Stomach (tissue), 4 donors: ENCODE measurements around the gene POLR3F.

Source experiments
- EP300 ChIP-seq: sonication (generic); formaldehyde crosslinking; IDR thresholded peaks from one replicate; pipeline ENCODE4 v1.6.1; 2017; ENCODE audit warnings: antibody characterized with exemption
- POLR2A ChIP-seq, 4 donors: fragments of 450-650 bp; IDR thresholded peaks; one replicate each; pipeline ENCODE4 v1.6.1; 2016; ENCODE audit warnings: antibody characterized with exemption in 4 of 4, control low read depth in 2 of 4, mild to moderate bottlenecking in 1 of 4, moderate library complexity in 1 of 4
- POLR2AphosphoS5 ChIP-seq, 3 donors: sonication (generic); formaldehyde crosslinking; IDR thresholded peaks; one replicate each; pipeline ENCODE4 v1.6.1; 2016; ENCODE audit warnings: antibody characterized with exemption in 3 of 3
- TF ChIP-seq, protein P1 (sequence below), 7 experiments: fragments of 450-650 bp in 4 of 7; fragments of 200-600 bp in 3 of 7; sonication (generic) in 3 of 7; IDR thresholded peaks; one replicate each; pipeline ENCODE4 v1.5.1; 2016 to 2019; ENCODE audit warnings: antibody characterized with exemption in 7 of 7, control low read depth in 2 of 7, mild to moderate bottlenecking in 1 of 7

DNA sequence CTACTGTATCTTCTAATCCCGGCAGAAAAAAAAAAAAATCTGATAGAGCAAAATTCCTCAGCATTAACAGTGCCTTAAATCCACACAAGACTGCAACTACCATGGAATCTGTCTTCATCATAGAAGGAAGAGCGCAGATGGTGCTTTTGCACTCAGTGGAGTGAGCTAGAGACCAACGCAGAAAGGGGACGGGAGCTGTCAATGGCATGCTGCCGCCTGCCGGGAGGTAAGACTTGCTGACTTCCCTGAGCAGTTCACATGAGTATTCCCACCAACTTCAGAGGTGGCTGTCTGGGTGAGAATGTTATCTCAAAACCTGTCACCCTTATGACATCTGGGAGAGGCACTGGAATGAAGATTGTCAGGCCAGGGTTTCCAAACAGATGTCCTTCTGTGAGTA, 36.0 kb upstream of the POLR3F start:
- TF ChIP-seq, protein P1, sequence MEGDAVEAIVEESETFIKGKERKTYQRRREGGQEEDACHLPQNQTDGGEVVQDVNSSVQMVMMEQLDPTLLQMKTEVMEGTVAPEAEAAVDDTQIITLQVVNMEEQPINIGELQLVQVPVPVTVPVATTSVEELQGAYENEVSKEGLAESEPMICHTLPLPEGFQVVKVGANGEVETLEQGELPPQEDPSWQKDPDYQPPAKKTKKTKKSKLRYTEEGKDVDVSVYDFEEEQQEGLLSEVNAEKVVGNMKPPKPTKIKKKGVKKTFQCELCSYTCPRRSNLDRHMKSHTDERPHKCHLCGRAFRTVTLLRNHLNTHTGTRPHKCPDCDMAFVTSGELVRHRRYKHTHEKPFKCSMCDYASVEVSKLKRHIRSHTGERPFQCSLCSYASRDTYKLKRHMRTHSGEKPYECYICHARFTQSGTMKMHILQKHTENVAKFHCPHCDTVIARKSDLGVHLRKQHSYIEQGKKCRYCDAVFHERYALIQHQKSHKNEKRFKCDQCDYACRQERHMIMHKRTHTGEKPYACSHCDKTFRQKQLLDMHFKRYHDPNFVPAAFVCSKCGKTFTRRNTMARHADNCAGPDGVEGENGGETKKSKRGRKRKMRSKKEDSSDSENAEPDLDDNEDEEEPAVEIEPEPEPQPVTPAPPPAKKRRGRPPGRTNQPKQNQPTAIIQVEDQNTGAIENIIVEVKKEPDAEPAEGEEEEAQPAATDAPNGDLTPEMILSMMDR (IDR thresholded peaks at IDR 0.05): no peak
- no peak for TF ChIP-seq POLR2A (IDR thresholded peaks at IDR 0.05)
- no peak for TF ChIP-seq EP300
- TF ChIP-seq POLR2AphosphoS5 (IDR thresholded peaks at IDR 0.05): no peak
